ENCODE data around the gene MLLT6.

GRCh38 chr17:38738007-38738662 lies 33.1 kb downstream of the MLLT6 start:
- TF ChIP-seq POLR2AphosphoS5 (IDR thresholded peaks at IDR 0.05; ENCODE audit: low read depth, low read length), result no peak
- no peak for TF ChIP-seq REST (IDR thresholded peaks at IDR 0.05; ENCODE audit: insufficient read depth in 1 of 2, low read depth in 2 of 2, low read length in 2 of 2)
